ENCODE measurements around the gene CDKN2B-AS1.
"Not testable (repeated sequence)": the region's sequence is repeated elsewhere in the genome, so short reads cannot be mapped to it uniquely, and the experiment has no call there.

Gene CDKN2B-AS1

DNA sequence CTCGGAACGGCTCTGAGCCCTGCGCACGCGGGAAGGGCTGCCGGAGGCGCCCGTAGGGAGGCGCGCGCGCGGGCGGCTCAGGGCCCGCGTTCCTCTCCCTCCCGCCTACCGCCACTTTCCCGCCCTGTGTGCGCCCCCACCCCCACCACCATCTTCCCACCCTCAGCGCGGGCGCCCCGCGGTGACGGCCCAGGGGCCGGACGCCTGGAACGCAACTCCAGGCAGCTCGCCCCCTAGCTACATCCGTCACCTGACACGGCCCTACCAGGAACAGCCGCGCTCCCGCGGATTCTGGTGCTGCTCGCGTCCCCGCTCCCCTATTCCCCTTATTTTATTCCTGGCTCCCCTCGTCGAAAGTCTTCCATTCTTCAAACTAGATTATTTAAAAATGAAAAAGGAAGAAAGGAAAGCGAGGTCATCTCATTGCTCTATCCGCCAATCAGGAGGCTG is at the start of gene CDKN2B-AS1:
Gene CDKN2B-AS1 (plus strand): TSS at position 236 of the 450 bp plus-strand sequence.
- no peak for DNase-seq

DNA sequence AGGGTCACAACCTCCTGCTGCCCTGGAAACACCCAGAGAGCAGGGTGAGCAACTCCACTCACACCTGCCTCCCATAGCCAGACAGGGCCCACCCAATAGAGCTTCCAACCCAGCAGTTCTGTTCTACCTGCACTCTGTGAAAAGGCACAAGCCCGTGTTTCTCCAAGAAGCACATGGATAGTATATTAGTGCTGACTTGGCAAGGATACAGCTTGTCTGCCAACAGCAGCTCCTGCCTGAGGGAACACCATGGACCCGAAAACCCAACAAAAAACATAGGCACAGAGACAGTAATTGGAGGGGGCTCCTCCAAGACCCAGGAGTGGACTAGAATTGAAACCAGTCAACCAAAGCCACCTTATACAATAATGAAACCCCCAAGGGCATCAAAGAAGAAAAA is 49.0 kb upstream of the CDKN2B-AS1 start:
- DNase-seq: no peak

DNA sequence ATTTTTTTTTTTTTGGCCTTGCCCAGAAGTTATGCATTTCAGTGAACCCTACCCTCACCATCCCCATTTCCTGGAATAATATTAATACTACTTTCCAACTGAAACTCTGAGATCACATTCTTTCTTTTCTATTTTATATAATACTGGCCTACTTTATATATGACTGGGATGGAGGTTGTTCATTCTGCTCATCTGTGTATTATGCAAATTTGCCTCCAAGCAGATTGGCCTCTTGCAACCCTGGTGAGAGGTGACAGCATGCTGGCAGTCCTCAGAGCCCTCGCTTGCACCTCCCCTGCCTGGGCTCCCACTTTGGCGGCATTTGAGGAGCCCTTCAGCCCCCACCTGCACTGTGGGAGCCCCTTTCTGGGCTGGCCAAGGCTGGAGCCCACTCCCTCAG is 35.8 kb upstream of the CDKN2B-AS1 start:
- DNase-seq: no peak

DNA sequence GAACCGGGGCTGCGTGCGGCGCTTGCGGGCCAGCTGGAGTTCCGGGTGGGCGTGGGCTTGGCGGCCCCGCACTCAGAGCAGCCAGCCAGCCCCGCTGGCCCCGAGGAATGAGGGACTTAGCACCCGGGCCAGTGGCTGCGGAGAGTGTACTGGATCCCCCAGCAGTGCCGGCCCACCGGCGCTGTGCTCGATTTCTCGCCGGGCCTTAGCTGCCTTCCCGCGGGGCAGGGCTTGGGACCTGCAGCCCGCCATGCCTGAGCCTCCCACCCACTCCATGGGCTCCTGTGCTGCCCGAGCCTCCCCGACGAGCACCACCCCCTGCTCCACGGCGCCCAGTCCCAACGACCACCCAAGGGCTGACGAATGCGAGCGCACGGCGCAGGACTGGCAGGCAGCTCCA is 35.3 kb upstream of the CDKN2B-AS1 start:
- not testable (repeated sequence) for DNase-seq

DNA sequence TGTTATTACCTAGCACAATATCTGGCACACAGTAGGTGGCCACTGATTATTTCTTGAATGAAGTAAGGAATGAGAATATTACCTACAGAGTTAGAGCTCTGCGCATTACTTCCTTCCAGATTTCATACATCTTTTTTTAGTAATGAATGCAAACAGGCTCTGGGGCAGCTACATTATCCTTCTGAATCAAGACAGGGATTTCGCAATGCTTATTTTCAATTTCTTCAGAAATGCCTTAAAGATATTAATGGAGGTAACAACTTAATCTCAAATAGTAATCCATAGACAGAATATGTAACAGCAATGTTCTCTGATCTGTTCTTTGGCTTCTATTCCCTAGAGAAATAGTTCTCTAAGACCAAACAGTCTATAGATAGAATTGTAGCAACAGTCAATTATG is 33.0 kb upstream of the CDKN2B-AS1 start:
- DNase-seq: no peak

DNA sequence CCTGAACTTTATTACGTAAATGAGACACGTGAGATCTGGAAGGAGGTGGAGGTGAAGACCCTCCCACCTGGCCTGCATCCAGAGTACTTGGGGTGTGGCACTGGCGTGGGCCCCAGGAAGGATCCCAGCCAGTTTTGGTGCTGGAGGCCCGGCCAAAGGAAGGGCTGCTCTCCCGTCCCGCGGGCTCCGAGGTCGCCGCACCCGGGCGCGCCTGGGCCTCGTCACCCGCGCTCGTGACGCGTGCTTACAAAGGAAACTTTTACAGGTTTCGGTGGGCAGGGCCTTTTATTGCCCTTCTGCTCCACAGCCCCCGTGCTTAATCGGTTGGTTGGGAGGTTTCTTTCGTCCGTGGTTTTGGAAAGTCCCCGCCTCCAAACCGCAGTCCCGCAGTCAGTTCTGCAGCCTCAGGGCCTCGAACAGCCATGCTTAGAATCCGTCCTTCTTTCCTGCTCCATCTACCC is 29.6 kb upstream of the CDKN2B-AS1 start:
- DNase-seq: peak in 1 of 2 donors; percentile 42

DNA sequence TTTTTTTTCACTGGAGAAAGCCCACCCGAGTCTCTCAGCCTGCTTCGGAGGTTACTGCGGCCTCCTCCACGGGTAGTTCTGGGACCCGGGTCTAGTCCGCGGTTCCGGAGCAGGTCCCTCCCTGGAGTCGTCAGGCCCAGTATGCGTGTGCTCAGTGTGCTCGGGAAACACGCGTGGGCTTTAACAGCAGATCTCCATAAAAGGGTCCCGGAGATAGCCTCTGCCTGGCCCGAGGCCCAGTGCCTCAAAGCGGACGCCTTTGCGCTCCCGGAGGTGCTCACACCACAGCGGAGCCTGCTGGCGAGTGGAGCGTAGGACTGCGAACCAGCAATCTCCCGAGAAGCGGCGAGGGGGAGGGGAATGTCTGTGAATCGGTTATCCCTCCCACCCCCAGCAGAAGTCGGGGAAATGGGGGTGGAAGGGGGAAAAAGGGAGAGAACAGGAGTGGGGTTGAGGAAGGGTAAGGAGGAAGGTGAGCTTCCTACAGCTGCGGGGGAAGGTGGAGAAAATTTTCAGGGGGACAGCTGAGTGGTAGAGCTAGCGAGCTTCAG is 29.1 kb upstream of the CDKN2B-AS1 start:
- DNase-seq: peak; percentile 33 to 44

DNA sequence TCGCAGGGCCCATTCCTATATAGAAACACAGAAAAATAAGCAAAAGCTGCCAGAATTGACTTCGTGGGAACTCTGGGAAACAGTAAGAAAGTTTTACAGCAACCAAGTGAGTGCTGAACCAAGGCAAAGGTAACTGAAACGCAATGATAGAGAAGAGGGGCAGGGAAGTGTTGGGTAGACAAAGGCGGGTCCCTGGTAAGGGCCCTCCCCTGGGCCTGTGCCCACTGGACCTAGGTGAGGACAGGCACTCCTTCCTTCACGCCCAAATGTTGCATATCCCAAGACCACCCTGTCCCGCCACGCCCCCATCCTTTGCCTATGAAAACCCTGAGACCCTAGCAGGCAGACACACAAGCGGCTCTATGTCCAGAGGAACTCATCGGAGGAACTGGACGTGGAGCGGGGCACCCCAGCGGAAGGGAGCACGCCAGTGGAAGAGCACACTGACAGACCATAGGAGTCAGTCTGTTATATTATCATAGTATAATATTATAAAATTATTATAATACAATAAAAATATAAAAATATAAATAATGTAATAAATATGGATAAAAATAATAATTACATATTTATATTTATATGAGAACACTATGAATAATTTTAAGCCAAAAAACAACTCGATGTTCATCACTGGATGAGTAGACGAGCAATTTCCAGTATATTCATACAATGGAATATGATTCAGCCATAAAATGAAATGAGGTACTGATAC is 28.3 kb upstream of the CDKN2B-AS1 start:
- DNase-seq: no peak

DNA sequence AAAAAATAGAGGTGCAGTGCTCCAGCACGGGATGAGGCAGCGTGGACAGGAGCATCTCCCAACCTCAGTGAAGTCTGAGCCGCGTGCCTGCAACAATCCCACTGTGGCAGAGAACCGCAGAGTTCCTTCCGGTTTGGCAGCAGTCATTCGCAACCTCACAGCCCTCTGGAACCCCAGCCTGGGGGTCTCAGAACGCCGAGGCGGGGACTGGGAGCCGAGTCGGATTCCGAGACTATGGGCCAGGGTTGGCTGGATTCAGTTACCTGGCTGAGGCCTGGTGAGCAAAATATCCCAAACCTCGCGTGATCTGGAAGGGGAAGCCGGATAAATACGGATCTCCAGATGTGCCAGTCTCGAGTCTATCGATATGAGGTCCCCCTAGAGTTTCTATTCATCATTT is 27.4 kb upstream of the CDKN2B-AS1 start:
- no peak for DNase-seq

DNA sequence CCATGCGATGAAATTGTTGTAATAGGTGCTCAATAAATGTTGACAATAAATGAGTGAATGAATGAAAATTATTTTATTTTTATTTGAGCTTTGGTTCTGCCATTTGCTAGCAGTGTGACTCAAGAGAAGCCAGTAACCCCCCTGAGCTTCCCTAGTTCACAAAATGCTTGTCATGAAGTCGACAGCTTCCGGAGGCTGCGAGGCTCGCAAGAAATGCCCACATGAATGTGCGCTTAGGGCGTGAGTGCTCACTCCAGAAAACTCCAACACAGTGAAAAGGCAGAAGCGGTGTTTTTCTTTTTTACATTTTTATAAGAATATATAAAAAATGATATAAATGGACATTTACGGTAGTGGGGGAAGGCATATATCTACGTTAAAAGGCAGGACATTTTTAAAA is 26.9 kb upstream of the CDKN2B-AS1 start:
- DNase-seq: no peak

DNA sequence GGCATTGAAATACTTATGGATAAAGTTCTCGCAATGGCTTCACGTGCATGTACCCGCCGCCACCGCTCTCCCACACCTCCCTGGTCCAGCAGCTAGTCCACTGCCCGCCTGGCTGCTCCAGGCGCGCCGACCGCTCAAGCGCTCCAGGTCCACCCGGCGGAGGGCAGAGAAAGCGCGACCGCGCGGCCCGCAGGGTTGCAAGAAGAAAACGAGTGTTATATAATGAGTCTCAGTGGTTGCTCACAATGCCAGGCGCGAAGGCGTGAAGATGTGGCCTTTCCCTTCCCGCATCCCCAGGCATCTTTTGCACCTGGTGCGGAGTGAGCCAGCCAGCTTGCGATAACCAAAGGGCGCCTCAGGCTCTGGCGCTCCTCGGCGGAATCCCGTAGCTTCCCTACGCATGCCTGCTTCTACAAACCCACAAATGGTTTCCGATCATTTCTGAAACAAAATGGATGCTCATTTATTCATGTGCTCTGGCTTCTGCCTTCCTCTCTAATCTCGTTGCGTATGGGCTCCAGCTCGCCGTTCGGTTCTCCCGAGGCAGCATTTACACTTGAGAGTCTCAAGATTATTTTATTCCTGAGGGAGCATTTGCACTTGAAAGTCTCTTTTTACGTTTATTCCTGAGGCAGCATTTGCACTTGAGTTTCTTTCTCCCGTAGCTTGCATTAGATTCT is 26.1 kb upstream of the CDKN2B-AS1 start:
- DNase-seq: no peak

DNA sequence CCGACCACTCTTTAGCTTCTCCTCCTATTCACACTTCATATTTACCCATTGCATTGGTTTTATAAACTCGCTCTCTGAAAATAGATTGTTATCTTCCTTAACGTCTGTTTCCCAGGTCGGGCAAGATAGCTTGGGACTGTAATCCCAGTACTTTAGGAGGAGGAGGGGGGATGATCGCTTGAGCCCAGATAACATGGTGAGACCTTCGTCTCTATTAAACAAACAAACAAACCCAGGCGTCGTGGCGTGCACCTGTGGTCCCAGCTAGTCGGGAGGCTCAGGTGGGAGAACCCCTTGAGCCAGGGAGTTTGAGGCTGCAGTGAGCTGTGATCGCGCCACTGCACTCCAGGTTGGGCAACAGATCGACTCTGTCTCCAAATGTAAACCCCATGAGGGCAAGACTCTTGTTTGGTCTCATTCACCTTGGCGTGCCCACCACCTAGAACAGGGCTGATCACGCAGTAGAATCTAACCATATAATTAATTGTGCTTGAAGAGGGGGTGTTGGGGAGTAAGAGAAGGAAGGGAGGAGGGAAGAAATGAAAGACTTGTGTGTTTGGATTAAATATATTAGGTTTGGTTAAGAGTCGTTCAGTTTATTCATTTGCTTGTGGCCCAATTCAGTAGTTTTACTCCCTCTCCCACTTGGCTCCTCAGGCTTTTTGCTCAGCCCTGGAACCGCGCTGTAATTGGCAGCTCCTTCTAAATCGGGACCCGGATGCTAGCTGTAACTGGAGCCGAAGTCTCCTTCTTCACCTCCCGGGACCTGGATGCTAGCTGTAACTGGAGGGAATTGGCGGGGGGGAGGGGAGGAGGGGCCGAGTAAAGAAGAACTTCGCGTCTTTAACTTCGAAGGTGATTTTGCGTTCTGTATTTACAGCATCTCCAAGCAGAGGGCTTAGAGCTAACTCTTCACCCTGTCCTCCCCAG is 25.3 kb upstream of the CDKN2B-AS1 start:
- DNase-seq: no peak

DNA sequence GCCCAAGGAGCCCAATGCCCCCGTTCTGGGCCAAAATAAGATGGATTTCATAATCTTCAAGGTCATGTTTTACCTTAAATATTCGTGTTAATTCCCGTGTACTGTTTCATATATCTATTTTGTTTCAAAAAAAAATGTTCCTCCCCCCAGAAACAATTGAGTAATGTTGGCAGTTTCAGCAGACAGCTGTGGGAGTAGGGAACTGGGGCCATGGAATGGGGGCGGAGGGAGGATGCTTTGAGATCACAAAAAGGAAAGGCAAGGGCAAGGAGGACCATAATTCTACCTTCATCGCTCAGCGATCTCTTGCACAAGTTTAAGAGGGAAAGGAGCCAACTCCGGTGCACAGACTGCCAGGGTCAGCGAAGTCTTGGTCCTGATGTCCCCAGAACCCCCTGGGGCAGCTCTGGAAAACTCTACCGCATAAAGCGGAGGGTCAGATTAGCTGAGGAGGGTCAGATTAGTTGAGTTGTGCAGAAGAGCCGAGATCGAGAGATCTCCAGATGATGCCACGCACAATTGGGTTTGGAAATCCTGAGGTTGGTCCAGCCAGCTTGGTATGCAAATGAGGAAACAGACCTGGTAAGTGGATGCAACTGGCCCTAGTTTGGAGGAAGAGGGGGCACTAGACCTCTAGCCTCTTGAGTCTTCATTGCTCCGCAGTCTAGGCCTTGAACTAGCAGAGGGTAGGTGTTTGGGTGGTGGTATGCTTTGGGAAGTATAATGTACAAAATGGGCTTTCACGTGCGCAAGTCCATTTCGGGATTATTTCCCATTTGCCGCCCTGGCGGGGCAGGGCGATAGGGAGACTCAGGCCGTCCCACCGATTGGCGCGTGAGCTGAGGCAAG is 24.4 kb upstream of the CDKN2B-AS1 start:
- DNase-seq: no peak

DNA sequence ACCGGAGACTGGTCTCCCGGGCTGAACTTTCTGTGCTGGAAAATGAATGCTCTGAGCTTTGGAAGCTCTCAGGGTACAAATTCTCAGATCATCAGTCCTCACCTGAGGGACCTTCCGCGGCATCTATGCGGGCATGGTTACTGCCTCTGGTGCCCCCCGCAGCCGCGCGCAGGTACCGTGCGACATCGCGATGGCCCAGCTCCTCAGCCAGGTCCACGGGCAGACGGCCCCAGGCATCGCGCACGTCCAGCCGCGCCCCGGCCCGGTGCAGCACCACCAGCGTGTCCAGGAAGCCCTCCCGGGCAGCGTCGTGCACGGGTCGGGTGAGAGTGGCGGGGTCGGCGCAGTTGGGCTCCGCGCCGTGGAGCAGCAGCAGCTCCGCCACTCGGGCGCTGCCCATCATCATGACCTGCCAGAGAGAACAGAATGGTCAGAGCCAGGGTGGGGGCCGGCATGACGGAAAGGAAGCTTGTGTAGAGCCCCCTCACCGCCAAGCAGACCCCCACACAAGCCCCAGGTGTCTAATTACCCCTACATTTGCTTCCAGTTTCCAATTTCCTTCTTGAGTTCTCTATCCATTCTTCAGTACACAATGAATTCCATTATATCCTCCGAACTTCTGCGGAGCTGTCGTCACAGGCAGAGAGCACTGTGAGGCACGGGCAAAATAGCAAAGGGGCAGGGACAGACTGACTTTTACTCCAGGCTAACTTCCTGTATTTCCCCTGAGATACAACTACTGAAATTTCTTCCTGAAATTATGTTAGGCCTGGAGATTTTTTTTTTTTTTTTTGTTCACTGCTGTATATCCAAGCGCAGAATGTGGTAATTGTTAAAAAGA is 23.6 kb upstream of the CDKN2B-AS1 start:
- DNase-seq: no peak

DNA sequence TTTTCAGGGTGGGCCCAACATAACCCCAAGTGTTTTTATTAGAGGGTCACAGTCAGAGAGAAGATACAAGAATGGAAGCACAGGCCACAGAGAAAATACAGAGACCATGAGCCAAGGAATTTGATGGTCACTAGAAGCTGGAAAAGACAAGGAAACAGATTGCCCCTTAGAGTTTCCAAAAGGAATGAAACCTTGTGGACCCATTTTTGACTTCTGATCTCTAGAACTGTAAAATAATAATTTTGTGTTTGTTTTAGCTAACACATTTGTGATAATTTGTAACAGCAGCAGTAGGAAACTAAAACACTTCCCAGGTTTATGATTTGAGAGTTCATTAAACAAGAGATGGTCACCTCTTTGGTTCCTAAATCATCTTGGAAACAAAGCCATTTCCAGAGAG is 22.2 kb upstream of the CDKN2B-AS1 start:
- DNase-seq: no peak

DNA sequence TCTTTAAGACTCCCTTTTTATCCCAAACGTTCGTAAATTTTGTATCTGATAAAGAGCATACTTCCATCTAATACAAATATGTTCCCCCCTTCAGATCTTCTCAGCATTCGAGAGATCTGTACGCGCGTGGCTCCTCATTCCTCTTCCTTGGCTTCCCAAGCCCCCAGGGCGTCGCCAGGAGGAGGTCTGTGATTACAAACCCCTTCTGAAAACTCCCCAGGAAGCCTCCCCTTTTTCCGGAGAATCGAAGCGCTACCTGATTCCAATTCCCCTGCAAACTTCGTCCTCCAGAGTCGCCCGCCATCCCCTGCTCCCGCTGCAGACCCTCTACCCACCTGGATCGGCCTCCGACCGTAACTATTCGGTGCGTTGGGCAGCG is 20.3 kb upstream of the CDKN2B-AS1 start:
- DNase-seq: no peak

DNA sequence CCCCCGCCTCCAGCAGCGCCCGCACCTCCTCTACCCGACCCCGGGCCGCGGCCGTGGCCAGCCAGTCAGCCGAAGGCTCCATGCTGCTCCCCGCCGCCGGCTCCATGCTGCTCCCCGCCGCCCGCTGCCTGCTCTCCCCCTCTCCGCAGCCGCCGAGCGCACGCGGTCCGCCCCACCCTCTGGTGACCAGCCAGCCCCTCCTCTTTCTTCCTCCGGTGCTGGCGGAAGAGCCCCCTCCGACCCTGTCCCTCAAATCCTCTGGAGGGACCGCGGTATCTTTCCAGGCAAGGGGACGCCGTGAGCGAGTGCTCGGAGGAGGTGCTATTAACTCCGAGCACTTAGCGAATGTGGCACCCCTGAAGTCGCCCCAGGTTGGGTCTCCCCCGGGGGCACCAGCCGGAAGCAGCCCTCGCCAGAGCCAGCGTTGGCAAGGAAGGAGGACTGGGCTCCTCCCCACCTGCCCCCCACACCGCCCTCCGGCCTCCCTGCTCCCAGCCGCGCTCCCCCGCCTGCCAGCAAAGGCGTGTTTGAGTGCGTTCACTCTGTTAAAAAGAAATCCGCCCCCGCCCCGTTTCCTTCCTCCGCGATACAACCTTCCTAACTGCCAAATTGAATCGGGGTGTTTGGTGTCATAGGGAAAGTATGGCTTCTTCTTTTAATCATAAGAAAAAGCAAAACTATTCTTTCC is 19.7 kb upstream of the CDKN2B-AS1 start:
- DNase-seq: no peak

DNA sequence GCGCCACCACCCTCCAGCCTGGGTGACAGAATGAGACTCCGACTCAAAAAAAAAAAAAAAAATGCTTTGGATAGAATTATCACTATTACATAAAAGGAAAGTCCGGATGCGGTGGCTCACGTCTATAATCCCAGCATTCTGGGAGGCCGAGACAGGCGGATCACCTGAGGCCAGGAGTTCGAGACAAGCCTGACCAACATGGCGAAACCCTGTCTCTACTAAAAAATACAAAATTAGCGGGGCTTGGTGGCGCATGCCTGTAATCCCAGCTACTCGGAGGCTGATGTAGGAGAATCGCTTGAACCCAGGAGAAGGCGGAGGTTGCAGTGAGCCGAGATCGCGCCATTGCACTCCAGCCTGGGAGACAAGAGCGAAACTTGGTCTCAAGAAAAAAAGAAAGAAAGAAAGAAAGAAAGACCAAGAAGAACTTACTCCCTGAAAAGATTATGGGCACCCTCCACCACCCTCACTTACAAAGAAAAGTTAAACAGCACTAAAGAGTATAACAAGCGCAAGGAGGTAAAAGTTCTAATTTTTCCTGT is 18.2 kb upstream of the CDKN2B-AS1 start:
- DNase-seq: no peak

DNA sequence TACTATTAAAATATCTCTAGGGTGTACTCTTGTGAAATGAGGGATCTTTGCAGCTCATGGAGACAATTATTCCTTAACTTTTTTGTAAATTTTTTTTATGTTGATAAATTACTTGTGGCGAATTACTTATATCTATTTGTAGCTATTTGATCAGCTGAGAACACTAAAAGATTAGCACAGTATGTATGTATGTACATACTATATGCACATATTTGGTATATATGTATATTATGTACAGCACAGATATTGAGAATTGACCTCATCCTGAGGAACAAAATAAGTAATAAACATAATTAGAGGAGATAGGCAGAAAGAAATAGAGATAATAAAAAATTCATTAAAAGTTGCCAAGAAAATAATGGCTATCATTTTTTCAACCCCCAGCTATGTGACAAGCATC is 12.2 kb upstream of the CDKN2B-AS1 start:
- no peak for DNase-seq

DNA sequence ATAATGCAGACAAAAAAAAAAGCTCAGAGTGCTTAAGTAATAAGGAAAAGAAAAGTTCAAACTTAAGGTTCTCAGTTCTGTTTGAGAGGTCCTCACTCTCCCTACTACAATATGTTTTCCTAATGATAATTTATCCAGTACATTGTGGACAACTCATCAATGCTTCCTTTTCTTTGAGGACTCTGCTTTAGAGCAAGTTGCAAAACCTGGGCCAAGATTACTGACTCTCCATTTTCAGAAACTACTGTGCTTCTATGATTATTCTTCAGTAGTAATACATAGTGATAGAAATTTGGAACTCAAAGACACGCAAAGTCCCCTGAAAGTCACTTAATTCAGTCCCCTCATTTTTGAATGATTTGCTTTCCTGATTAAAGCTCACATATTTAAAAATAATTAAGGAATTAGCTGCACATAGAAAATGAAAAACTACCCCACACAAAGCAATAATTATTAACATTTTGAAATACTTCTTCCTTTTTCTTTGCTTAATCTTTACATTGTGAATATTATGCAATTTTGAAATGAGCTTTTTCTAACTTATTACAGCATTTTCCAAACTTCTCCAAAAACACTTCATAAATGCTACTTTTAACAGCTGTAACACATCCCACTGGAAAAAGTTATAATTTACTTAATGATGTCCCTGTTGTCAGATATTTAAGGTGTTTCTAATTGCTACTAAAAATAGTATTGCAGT is 11.6 kb upstream of the CDKN2B-AS1 start:
- DNase-seq: no peak

Data from stimulated activated CD4-positive, alpha-beta T cell treated with anti-CD3 and anti-CD28 coated beads, Interleukin-2, amount 100 ng/mL, for 48 hours (primary cell).